ENCODE measurements around the gene RUNX3. TPM values are rescaled to one million over a fixed set of nuclear protein-coding genes. Genes with fewer than 3 reads are reported as not detected.

The RUNX3 gene
- total RNA-seq, 1 experiment from 2014 or later = 0.33 TPM

GRCh38 chr1:24972915-24973242 lies 42.8 kb upstream of the RUNX3 start:
- H3K27me3 ChIP-seq (ENCODE audit: insufficient read depth, low read length) = no peaks in the 10 kb centered on the region
- Mint-ChIP-seq H3K36me3 (ENCODE audit: insufficient read depth in 1 of 3, low read depth in 3 of 3) (peaks cover 7 to 17% (median 9%) of the 10 kb centered on the region in 3 experiments; a peak in 5 of 7 replicates), H3K9me3 (peaks cover 20 to 23% of the 10 kb centered on the region in 2 experiments), H3K4me1 (peaks cover 29 to 31% of the 10 kb centered on the region in 2 experiments), H3K27me3 (ENCODE audit: low read depth) (peaks cover 7% of the 10 kb centered on the region), H3K27ac (peak overlapping the region in 1 of 3 experiments; percentile 26; a peak in 2 of 7 replicates), H3K4me3 (peak overlapping the region in 1 of 2 experiments; percentile 30; a peak in 1 of 5 replicates)
- H3K56ac ChIP-seq (ENCODE audit: insufficient read length, low read depth, low read length) = no peak overlapping the region
- no peak overlapping the region for H2BK12ac ChIP-seq (ENCODE audit: insufficient read length, low read depth, low read length)
- no peak for TF ChIP-seq CTCF (conservative IDR thresholded peaks at IDR 0.05)
- no peak overlapping the region for H3K4me2 ChIP-seq (ENCODE audit: insufficient read depth, insufficient read length, low read length)
- H3K23ac ChIP-seq (ENCODE audit: insufficient read length, low read depth, low read length) = no peak overlapping the region
- no peak overlapping the region for H3K4ac ChIP-seq (ENCODE audit: low read depth, low read length)
- no peak for DNase-seq
- no peak overlapping the region for H3K9ac ChIP-seq (ENCODE audit: extremely low read depth, insufficient read length, low read length)
- no peaks in the 10 kb centered on the region for H3K79me1 ChIP-seq (ENCODE audit: insufficient read depth, low read depth, low read length, poor library complexity, severe bottlenecking)
- H4K5ac ChIP-seq (ENCODE audit: insufficient read length, low read depth, low read length) = no peak overlapping the region
- H2AFZ ChIP-seq (ENCODE audit: low read length) = no peak overlapping the region
- no peak overlapping the region for H2BK20ac ChIP-seq (ENCODE audit: low read depth, low read length, poor library complexity, severe bottlenecking)
- H3K14ac ChIP-seq (ENCODE audit: insufficient read depth, low read length) = no peak overlapping the region
- no peak overlapping the region for H4K8ac ChIP-seq (replicated peaks; ENCODE audit: insufficient read length, low read depth, low read length)
- H2BK120ac ChIP-seq (ENCODE audit: low read depth, low read length, poor library complexity, severe bottlenecking) = no peak overlapping the region
- no peaks in the 10 kb centered on the region for H3K23me2 ChIP-seq (ENCODE audit: insufficient read length, low read depth, low read length, poor library complexity, severe bottlenecking)
- no peak overlapping the region for H3K27ac ChIP-seq (ENCODE audit: insufficient read length, low read depth, low read length)
- H4K20me1 ChIP-seq (ENCODE audit: control insufficient read depth, insufficient read depth, insufficient read length) = no peaks in the 10 kb centered on the region
- H3K79me2 ChIP-seq (ENCODE audit: insufficient read depth, low read length) = no peaks in the 10 kb centered on the region
- H4K91ac ChIP-seq (ENCODE audit: insufficient read length, low read depth, low read length) = no peak overlapping the region
- no peak overlapping the region for H2BK5ac ChIP-seq (ENCODE audit: insufficient read length, low read length)
- no CpG with 5 or more reads among the region's 6 CpGs for WGBS (ENCODE audit: extremely low coverage, insufficient read length, low lambda C conversion rate)
- no peaks in the 10 kb centered on the region for H3K9me3 ChIP-seq (ENCODE audit: control insufficient read depth, low read depth, low read length)
- no peak overlapping the region for H3T11ph ChIP-seq (ENCODE audit: low read length)
- no peak overlapping the region for H2BK15ac ChIP-seq (ENCODE audit: low read depth, low read length)
- no peak overlapping the region for H3K18ac ChIP-seq (ENCODE audit: insufficient read length, low read depth, low read length)
- H2AK5ac ChIP-seq (ENCODE audit: insufficient read length, low read length) = no peak overlapping the region
- H3K4me1 ChIP-seq (ENCODE audit: insufficient read depth, low read length) = peaks cover 5% of the 10 kb centered on the region; the same call in 1 of the 2 replicates

Measured in H9 (cell line).